WERI-Rb-1 (cell line): ENCODE data around the gene YPEL5.

Experiments used
- DNase-seq: peaks from one replicate; pipeline ENCODE4 v3.0.0-alpha.2; 2020
- H3K27ac ChIP-seq: fragments of 250-450 bp; sonication (Bioruptor Pico); 2 replicates; pipeline ENCODE4 v1.5.1; 2020; ENCODE audit warnings: mild to moderate bottlenecking, moderate library complexity
- H3K27me3 ChIP-seq: fragments of 250-450 bp; sonication (Bioruptor Pico); 2 replicates; pipeline ENCODE4 v1.5.1; 2021; ENCODE audit warnings: mild to moderate bottlenecking, low read depth, moderate library complexity; ENCODE audit not compliant: insufficient read depth, severe bottlenecking
- H3K36me3 ChIP-seq: fragments of 250-450 bp; sonication (Bioruptor Pico); 2 replicates; pipeline ENCODE4 v1.5.1; 2020; ENCODE audit warnings: mild to moderate bottlenecking, moderate library complexity
- H3K4me3 ChIP-seq: 2 replicates; pipeline ENCODE4 v1.5.1; 2011; ENCODE audit warnings: low read depth, mild to moderate bottlenecking, control low read depth, low read length
- H3K9me3 ChIP-seq: fragments of 250-450 bp; sonication (Bioruptor Pico); 2 replicates; pipeline ENCODE4 v1.5.1; 2021; ENCODE audit warnings: mild to moderate bottlenecking, moderate library complexity; ENCODE audit not compliant: severe bottlenecking
- TF ChIP-seq, protein P1 (sequence below): IDR thresholded peaks from 2 replicates; pipeline ENCODE4 v1.5.1; 2011; ENCODE audit warnings: low read depth, mild to moderate bottlenecking, control low read depth, inconsistent platforms, low read length

The YPEL5 gene

GRCh38 chr2:30164131-30164925 lies 17.5 kb downstream of the YPEL5 start:
- H3K27ac ChIP-seq = no peak overlapping the region
- DNase-seq = no peak
- peaks cover 7% of the 10 kb centered on the region for H3K36me3 ChIP-seq
- no peaks in the 10 kb centered on the region for H3K9me3 ChIP-seq
- no peak overlapping the region for H3K4me3 ChIP-seq
- TF ChIP-seq, protein P1, sequence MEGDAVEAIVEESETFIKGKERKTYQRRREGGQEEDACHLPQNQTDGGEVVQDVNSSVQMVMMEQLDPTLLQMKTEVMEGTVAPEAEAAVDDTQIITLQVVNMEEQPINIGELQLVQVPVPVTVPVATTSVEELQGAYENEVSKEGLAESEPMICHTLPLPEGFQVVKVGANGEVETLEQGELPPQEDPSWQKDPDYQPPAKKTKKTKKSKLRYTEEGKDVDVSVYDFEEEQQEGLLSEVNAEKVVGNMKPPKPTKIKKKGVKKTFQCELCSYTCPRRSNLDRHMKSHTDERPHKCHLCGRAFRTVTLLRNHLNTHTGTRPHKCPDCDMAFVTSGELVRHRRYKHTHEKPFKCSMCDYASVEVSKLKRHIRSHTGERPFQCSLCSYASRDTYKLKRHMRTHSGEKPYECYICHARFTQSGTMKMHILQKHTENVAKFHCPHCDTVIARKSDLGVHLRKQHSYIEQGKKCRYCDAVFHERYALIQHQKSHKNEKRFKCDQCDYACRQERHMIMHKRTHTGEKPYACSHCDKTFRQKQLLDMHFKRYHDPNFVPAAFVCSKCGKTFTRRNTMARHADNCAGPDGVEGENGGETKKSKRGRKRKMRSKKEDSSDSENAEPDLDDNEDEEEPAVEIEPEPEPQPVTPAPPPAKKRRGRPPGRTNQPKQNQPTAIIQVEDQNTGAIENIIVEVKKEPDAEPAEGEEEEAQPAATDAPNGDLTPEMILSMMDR = no peak
- no peaks in the 10 kb centered on the region for H3K27me3 ChIP-seq

- H3K9me3 ChIP-seq = no peaks in the 10 kb centered on the region
- DNase-seq = peak; percentile 88
- H3K27me3 ChIP-seq = no peaks in the 10 kb centered on the region
- no peak overlapping the region for H3K27ac ChIP-seq
- H3K4me3 ChIP-seq = no peak overlapping the region
- TF ChIP-seq, protein P1 = peak; percentile 87
- no peaks in the 10 kb centered on the region for H3K36me3 ChIP-seq
These were observed 18.3 kb downstream of the YPEL5 start for GRCh38 chr2:30165050-30165520.

DNA sequence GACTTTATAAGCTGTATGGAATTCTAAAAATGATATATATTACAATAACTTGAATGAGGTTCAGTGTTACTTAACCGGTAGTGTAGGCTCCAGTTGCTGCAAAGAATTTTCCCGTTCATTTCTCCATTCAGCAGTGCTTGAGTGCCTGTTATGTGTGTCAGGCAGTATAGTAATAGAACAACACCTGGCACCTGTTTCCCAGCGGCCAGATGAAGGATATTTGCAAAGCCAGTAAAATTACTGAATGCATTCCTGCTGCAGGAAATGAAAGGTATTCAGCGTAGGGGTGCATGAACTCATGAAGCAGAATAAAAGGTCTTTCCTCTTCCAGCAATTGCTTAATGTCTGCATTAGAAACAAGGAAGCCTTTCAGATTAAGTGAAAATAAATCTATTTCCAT lies 18.8 kb downstream of the YPEL5 start:
- no peak for DNase-seq
- TF ChIP-seq, protein P1 = no peak
- Histone ChIP-seq H3K27me3 (no peaks in the 10 kb centered on the region), H3K9me3 (no peaks in the 10 kb centered on the region), H3K36me3 (no peaks in the 10 kb centered on the region), H3K4me3 (no peak overlapping the region), H3K27ac (no peak overlapping the region)

GRCh38 chr2:30172627-30173026 lies 25.8 kb downstream of the YPEL5 start:
- Histone ChIP-seq H3K4me3 (no peak overlapping the region), H3K36me3 (no peaks in the 10 kb centered on the region), H3K27me3 (no peaks in the 10 kb centered on the region), H3K9me3 (no peaks in the 10 kb centered on the region), H3K27ac (no peak overlapping the region)
- TF ChIP-seq, protein P1 = no peak
- no peak for DNase-seq

GRCh38 chr2:30177440-30177839 lies 30.6 kb downstream of the YPEL5 start:
- no peak overlapping the region for H3K4me3 ChIP-seq
- TF ChIP-seq, protein P1 = no peak
- H3K9me3 ChIP-seq = no peaks in the 10 kb centered on the region
- H3K36me3 ChIP-seq = no peaks in the 10 kb centered on the region
- no peak for DNase-seq
- no peak overlapping the region for H3K27ac ChIP-seq
- H3K27me3 ChIP-seq = no peaks in the 10 kb centered on the region
